ENCODE results near the gene SEMA4B. TPM values are rescaled to one million over a fixed set of nuclear protein-coding genes. Genes with fewer than 3 reads are reported as not detected.
"Not testable (repeated sequence)": the region's sequence is repeated elsewhere in the genome, so short reads cannot be mapped to it uniquely, and the experiment has no call there.

The SEMA4B gene
- total RNA-seq, 2 donors from 2014 or later, result 17.3 to 49.1 TPM

- ATAC-seq (replicated peaks), result no peak
- Mint-ChIP-seq H3K4me1 (peaks cover 4% of the 10 kb centered on the region), H3K4me3 (no peak overlapping the region), H3K36me3 (ENCODE audit: low read depth) (no peaks in the 10 kb centered on the region), H3K9me3 (no peaks in the 10 kb centered on the region), H3K27ac (no peak overlapping the region), H3K27me3 (no peaks in the 10 kb centered on the region)
Measured at GRCh38 chr15:90171623-90172022, 29.5 kb upstream of the SEMA4B start.

- Mint-ChIP-seq H3K4me1 (peaks cover 3% of the 10 kb centered on the region), H3K36me3 (ENCODE audit: low read depth) (no peaks in the 10 kb centered on the region), H3K27me3 (no peaks in the 10 kb centered on the region), H3K4me3 (no peak overlapping the region), H3K9me3 (no peaks in the 10 kb centered on the region), H3K27ac (no peak overlapping the region)
- no peak for ATAC-seq (replicated peaks)
Measured at GRCh38 chr15:90173372-90173771, 27.8 kb upstream of the SEMA4B start.

DNA sequence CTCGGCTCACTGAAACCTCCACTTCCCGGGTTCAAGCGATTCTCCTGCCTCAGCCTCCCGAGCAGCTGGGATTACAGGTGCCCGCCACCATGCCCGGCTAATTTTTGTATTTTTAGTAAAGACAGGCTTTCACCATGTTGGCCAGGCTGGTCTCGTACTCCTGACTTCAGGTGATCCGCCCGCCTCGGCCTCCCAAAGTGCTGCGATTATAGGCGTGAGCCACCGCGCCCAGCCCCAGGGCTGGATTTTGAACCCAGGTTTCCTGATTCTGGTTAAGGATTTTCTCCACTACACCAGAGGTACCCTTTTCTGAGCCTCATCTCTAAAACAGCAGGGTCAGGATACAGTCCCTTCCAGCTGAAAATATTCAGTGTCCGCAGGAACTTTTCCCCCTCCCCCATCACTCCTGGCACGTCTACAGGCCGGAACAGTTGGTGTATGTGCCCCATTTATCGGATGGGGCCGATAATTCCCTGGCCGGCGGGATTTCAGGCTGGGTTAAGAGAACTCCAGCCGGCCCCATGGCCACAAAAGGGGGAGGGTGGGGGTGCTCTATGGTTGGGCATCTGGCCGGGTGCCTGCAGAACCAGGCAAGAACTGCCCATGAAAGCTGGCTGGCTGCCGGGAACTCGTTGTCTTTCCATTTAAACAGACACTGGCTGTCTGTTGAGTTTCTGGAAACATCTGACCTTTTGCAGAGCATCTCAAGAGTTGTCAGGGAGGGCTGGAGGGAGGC, 26.8 kb upstream of the SEMA4B start:
- no peak overlapping the region for H3K27ac Mint-ChIP-seq
- no peaks in the 10 kb centered on the region for H3K9me3 Mint-ChIP-seq
- H3K4me3 Mint-ChIP-seq, result no peak overlapping the region
- ATAC-seq (replicated peaks), result no peak
- peaks cover 11% of the 10 kb centered on the region for H3K4me1 Mint-ChIP-seq
- H3K36me3 Mint-ChIP-seq (ENCODE audit: low read depth), result no peaks in the 10 kb centered on the region
- H3K27me3 Mint-ChIP-seq, result no peaks in the 10 kb centered on the region

- H3K4me1 Mint-ChIP-seq, result peaks cover 15% of the 10 kb centered on the region
- H3K4me3 Mint-ChIP-seq, result no peak overlapping the region
- no peaks in the 10 kb centered on the region for H3K27me3 Mint-ChIP-seq
- H3K27ac Mint-ChIP-seq, result no peak overlapping the region
- ATAC-seq (replicated peaks), result no peak
- no peaks in the 10 kb centered on the region for H3K36me3 Mint-ChIP-seq (ENCODE audit: low read depth)
- H3K9me3 Mint-ChIP-seq, result no peaks in the 10 kb centered on the region
Measured at GRCh38 chr15:90177012-90177411, 24.1 kb upstream of the SEMA4B start.

- Mint-ChIP-seq H3K27me3 (no peaks in the 10 kb centered on the region), H3K4me3 (peak overlapping the region; percentile 58), H3K4me1 (peaks cover 15% of the 10 kb centered on the region), H3K27ac (peak overlapping the region; percentile 46), H3K36me3 (ENCODE audit: low read depth) (no peaks in the 10 kb centered on the region), H3K9me3 (no peaks in the 10 kb centered on the region)
- ATAC-seq (replicated peaks), result peak; percentile 65
Measured at GRCh38 chr15:90178468-90179435, 22.4 kb upstream of the SEMA4B start.

- Mint-ChIP-seq H3K4me3 (no peak overlapping the region), H3K36me3 (ENCODE audit: low read depth) (peaks cover 6% of the 10 kb centered on the region), H3K27ac (no peak overlapping the region), H3K27me3 (no peaks in the 10 kb centered on the region), H3K9me3 (no peaks in the 10 kb centered on the region), H3K4me1 (peaks cover 20% of the 10 kb centered on the region)
- no peak for ATAC-seq (replicated peaks)
Measured at GRCh38 chr15:90181776-90182175, 19.4 kb upstream of the SEMA4B start.

GRCh38 chr15:90184119-90184785, 16.9 kb upstream of the SEMA4B start:
- Mint-ChIP-seq H3K27me3 (no peaks in the 10 kb centered on the region), H3K9me3 (no peaks in the 10 kb centered on the region), H3K27ac (peak overlapping the region; percentile 60), H3K4me3 (peak overlapping the region; percentile 86), H3K4me1 (peaks cover 16% of the 10 kb centered on the region), H3K36me3 (ENCODE audit: low read depth) (peaks cover 6% of the 10 kb centered on the region)
- peak; percentile 86 for ATAC-seq (replicated peaks)

GRCh38 chr15:90184786-90185704, 16.1 kb upstream of the SEMA4B start:
- Mint-ChIP-seq H3K9me3 (no peaks in the 10 kb centered on the region), H3K27me3 (no peaks in the 10 kb centered on the region), H3K4me1 (peaks cover 12% of the 10 kb centered on the region), H3K27ac (peak overlapping the region; percentile 60), H3K4me3 (peak overlapping the region; percentile 86), H3K36me3 (ENCODE audit: low read depth) (peaks cover 6% of the 10 kb centered on the region)
- ATAC-seq (replicated peaks), result peak; percentile 79

DNA sequence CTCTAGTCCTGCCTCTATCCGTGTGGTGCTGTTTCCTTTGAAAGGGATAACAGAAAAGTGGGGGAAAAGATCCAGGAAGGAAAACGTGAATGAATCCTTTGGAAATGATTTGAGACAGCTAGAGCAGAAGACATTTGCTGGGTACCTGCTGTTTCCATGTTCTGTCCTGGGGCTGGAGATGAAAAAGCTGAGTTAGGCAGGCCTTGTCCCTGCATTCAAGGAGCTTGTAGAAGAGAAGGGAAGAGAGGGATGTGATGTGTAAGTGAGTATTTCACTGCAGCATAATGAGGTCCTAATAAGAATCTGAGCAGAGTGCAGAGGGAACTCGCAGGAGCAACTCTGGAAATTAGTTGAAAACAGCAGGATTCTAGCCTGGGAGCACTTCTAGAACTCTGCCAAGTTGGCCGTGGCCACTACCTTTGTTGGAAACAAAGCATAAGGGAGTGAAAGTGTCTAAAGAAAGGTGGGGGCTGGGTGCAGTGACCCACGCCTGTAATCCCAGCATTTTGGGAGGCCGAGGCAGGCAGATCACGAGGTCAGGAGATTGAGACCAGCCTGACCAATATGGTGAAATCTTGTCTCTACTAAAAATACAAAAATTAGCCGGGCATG, 13.8 kb upstream of the SEMA4B start:
- Mint-ChIP-seq H3K4me1 (peaks cover 24% of the 10 kb centered on the region), H3K4me3 (peak overlapping the region; percentile 6), H3K36me3 (ENCODE audit: low read depth) (peaks cover 6% of the 10 kb centered on the region), H3K27ac (no peak overlapping the region), H3K27me3 (no peaks in the 10 kb centered on the region), H3K9me3 (no peaks in the 10 kb centered on the region)
- ATAC-seq (replicated peaks), result no peak

- not testable (repeated sequence) for ATAC-seq (replicated peaks); H3K27ac Mint-ChIP-seq; H3K4me3 Mint-ChIP-seq; H3K9me3 Mint-ChIP-seq; H3K36me3 Mint-ChIP-seq (ENCODE audit: low read depth); H3K27me3 Mint-ChIP-seq
- peaks cover 24% of the 10 kb centered on the region for H3K4me1 Mint-ChIP-seq
Measured at GRCh38 chr15:90188065-90188464, 13.1 kb upstream of the SEMA4B start.

DNA sequence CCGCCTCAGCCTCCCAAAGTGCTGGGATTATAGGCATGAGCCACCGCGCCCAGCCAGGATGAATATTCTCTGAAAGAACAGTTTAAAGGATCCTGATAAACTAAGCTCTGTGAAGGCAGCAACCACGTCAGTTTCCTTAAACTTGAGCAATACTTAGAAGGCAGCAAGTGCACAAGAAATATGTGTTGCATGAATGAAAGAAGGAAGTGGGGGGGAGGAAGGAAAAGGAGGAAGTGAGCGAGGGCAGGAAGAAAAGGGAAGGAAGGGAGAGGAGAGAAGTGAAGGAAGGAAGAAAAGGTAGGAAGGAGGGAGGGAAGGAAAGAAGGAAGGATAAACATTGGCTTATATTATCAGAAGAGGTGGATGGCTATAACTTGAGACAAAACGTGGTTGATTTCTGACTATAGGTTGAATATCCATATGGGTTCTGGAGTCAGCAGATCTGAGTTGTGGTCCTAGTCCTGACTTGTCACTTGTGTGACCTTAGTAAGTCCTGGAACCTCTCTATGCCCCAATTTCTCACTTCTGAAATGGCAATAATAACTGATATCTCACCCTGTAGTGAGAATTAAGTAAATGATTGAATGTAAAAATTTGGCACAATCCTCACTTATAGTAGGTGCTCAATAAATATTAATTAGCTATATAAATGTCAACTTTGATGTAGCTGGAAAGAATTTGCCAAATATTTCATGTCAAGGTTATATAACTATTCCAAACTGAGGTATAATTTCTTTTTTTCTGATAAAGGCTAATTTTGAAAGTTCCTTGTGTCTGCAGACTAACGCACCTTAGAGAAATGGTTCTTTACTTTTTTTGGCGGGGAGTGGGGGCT, 12.0 kb upstream of the SEMA4B start:
- Mint-ChIP-seq H3K4me3 (no peak overlapping the region), H3K36me3 (ENCODE audit: low read depth) (peaks cover 6% of the 10 kb centered on the region), H3K4me1 (peaks cover 24% of the 10 kb centered on the region), H3K27me3 (no peaks in the 10 kb centered on the region), H3K9me3 (no peaks in the 10 kb centered on the region), H3K27ac (no peak overlapping the region)
- ATAC-seq (replicated peaks), result no peak

GRCh38 chr15:90189781-90190467, 11.2 kb upstream of the SEMA4B start:
- Mint-ChIP-seq H3K4me3 (no peak overlapping the region), H3K36me3 (ENCODE audit: low read depth) (peaks cover 6% of the 10 kb centered on the region), H3K27ac (peak overlapping the region; percentile 20), H3K4me1 (peaks cover 24% of the 10 kb centered on the region), H3K27me3 (no peaks in the 10 kb centered on the region), H3K9me3 (no peaks in the 10 kb centered on the region)
- no peak for ATAC-seq (replicated peaks)

Data from activated T-helper 17 cell treated with anti-CD3 and anti-CD28 coated beads, Interleukin-2, amount 50 U/mL, for 72 hours (primary cell).